Neural progenitor cell (in vitro differentiated cells): ENCODE data around the gene SENP1. TPM values are rescaled to one million over a fixed set of nuclear protein-coding genes. Genes with fewer than 3 reads are reported as not detected.

ENCODE experiments used
- DNase-seq: peaks from one replicate; pipeline ENCODE4 v3.0.0-alpha.2; 2016; ENCODE audit warnings: low spot score
- H2AFZ ChIP-seq: fragments of 200-600 bp; sonication (generic); replicated peaks from 2 replicates; pipeline ENCODE4 v1.6.1; 2016; ENCODE audit warnings: antibody characterized with exemption
- H3F3A ChIP-seq: fragments of 200-600 bp; sonication (generic); 2 replicates; pipeline ENCODE4 v1.6.1; 2016; ENCODE audit warnings: antibody characterized with exemption, low read depth
- H3K27ac ChIP-seq: fragments of 200-600 bp; sonication (generic); 2 replicates; pipeline ENCODE4 v1.5.1; 2016; ENCODE audit warnings: mild to moderate bottlenecking
- H3K27me3 ChIP-seq: fragments of 200-600 bp; sonication (generic); 2 replicates; pipeline ENCODE4 v1.6.1; 2016; ENCODE audit warnings: mild to moderate bottlenecking, moderate library complexity
- H3K36me3 ChIP-seq: fragments of 200-600 bp; sonication (generic); 2 replicates; pipeline ENCODE4 v1.5.1; 2016
- H3K4me1 ChIP-seq: fragments of 200-600 bp; sonication (generic); 2 replicates; pipeline ENCODE4 v1.6.1; 2016; ENCODE audit warnings: mixed run types
- H3K4me2 ChIP-seq: fragments of 200-600 bp; sonication (generic); 2 replicates; pipeline ENCODE4 v1.6.1; 2016
- H3K4me3 ChIP-seq: fragments of 200-600 bp; sonication (generic); 2 replicates; pipeline ENCODE4 v1.5.1; 2016
- H3K79me2 ChIP-seq: fragments of 200-600 bp; sonication (generic); 2 replicates; pipeline ENCODE4 v1.6.1; 2016; ENCODE audit warnings: low read depth
- H3K9ac ChIP-seq: fragments of 200-600 bp; sonication (generic); 2 replicates; pipeline ENCODE4 v1.6.1; 2016
- H3K9me3 ChIP-seq: fragments of 200-600 bp; sonication (generic); 2 replicates; pipeline ENCODE4 v1.5.1; 2016; ENCODE audit warnings: low read depth
- H4K20me1 ChIP-seq: fragments of 200-600 bp; sonication (generic); 2 replicates; pipeline ENCODE4 v1.6.1; 2016; ENCODE audit warnings: low read depth
- H3K27ac Mint-ChIP-seq: 3 replicates; pipeline ENCODE4 v1.8.0; 2021; ENCODE audit warnings: mixed read lengths
- H3K27me3 Mint-ChIP-seq: 2 replicates; pipeline ENCODE4 v1.8.0; 2022; ENCODE audit warnings: low read depth, mild to moderate bottlenecking, inconsistent platforms, moderate library complexity, mixed read lengths; ENCODE audit not compliant: insufficient read depth
- H3K36me3 Mint-ChIP-seq: 3 replicates; pipeline ENCODE4 v1.8.0; 2021; ENCODE audit warnings: mixed read lengths
- H3K4me1 Mint-ChIP-seq: 3 replicates; pipeline ENCODE4 v1.8.0; 2021; ENCODE audit warnings: mixed read lengths
- H3K4me3 Mint-ChIP-seq: 3 replicates; pipeline ENCODE4 v1.8.0; 2021; ENCODE audit warnings: mild to moderate bottlenecking, moderate library complexity, mixed read lengths
- H3K9me3 Mint-ChIP-seq: 3 replicates; pipeline ENCODE4 v1.8.0; 2020; ENCODE audit warnings: mixed read lengths
- EZH2 ChIP-seq: fragments of 200-600 bp; sonication (generic); IDR thresholded peaks from 2 replicates; pipeline ENCODE4 v1.6.1; 2017; ENCODE audit warnings: antibody characterized with exemption, mild to moderate bottlenecking, moderate library complexity
- EZH2phosphoT487 ChIP-seq: fragments of 200-600 bp; sonication (generic); IDR thresholded peaks from 2 replicates; pipeline ENCODE4 v1.6.1; 2017; ENCODE audit warnings: antibody characterized with exemption
- total RNA-seq: library from RNA; depleted of rRNA; stranded (reverse); fragments of >200 nt; gene quantifications from 2 replicates; pipeline ENCODE4 v1.2.3, GENCODE V29; 2015; ENCODE audit warnings: low replicate concordance
- TF ChIP-seq, protein P1 (sequence below): fragments of 200-600 bp; sonication (generic); IDR thresholded peaks from 2 replicates; pipeline ENCODE4 v1.5.1; 2017; ENCODE audit warnings: antibody characterized with exemption, mild to moderate bottlenecking

SENP1 gene
- total RNA-seq, 1 donor from 2014 or later: 89.9 TPM

DNA sequence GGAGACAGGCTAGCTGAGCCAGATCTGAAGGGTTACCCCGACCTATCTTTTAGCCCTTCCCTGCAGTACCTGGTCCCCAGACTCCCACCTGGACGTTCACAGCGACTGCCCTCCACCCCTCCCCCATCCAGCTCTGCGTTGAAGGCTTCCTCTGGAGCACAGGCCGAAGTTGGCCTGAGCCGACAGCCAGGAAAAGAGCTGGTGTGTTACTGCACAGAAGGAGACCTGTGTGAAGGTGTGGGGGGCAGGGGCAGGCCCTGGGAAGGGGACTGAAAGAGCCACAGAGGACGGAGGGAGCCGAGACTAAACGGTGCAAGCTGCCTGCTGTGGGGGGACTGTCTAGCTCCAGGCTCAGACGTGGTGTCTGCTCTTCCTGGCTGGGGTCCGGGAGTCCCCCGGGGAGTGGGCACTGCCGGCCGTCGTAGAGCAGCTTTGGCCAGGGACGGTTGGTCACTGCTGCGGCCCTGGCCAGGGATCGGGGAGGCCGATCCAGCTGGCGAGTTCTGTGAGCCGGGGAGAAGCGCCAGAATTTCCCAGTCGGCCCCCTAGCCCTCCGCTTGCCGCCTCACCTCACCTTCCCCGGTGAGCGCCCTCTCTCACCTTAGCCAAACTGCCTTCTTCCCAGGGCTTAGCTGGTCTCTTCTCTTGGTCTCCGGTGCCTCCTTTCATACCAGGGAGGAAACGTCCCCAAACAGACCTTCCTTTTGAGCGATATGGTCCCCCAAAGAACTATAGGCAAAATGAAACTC, 100.7 kb downstream of the SENP1 start:
- Mint-ChIP-seq H3K36me3 (peaks cover 1% of the 10 kb centered on the region), H3K27ac (peak overlapping the region; percentile 81), H3K27me3 (peaks cover 10% of the 10 kb centered on the region), H3K4me1 (peaks cover 43% of the 10 kb centered on the region), H3K9me3 (no peaks in the 10 kb centered on the region), H3K4me3 (peak overlapping the region; percentile 92)
- Histone ChIP-seq H4K20me1 (peaks cover 29% of the 10 kb centered on the region), H3K4me1 (peaks cover 27% of the 10 kb centered on the region), H2AFZ (peak overlapping the region; percentile 57), H3K4me2 (peak overlapping the region; percentile 82), H3K79me2 (peaks cover 23% of the 10 kb centered on the region), H3F3A (peaks cover 57% of the 10 kb centered on the region), H3K4me3 (peak overlapping the region; percentile 66), H3K9me3 (no peaks in the 10 kb centered on the region), H3K9ac (no peak overlapping the region), H3K36me3 (no peaks in the 10 kb centered on the region), H3K27me3 (peaks cover 91% of the 10 kb centered on the region), H3K27ac (no peak overlapping the region)
- peak; percentile 65 for DNase-seq
- TF ChIP-seq, protein P1, sequence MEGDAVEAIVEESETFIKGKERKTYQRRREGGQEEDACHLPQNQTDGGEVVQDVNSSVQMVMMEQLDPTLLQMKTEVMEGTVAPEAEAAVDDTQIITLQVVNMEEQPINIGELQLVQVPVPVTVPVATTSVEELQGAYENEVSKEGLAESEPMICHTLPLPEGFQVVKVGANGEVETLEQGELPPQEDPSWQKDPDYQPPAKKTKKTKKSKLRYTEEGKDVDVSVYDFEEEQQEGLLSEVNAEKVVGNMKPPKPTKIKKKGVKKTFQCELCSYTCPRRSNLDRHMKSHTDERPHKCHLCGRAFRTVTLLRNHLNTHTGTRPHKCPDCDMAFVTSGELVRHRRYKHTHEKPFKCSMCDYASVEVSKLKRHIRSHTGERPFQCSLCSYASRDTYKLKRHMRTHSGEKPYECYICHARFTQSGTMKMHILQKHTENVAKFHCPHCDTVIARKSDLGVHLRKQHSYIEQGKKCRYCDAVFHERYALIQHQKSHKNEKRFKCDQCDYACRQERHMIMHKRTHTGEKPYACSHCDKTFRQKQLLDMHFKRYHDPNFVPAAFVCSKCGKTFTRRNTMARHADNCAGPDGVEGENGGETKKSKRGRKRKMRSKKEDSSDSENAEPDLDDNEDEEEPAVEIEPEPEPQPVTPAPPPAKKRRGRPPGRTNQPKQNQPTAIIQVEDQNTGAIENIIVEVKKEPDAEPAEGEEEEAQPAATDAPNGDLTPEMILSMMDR: no peak
- peak; percentile 12 for TF ChIP-seq EZH2phosphoT487

DNA sequence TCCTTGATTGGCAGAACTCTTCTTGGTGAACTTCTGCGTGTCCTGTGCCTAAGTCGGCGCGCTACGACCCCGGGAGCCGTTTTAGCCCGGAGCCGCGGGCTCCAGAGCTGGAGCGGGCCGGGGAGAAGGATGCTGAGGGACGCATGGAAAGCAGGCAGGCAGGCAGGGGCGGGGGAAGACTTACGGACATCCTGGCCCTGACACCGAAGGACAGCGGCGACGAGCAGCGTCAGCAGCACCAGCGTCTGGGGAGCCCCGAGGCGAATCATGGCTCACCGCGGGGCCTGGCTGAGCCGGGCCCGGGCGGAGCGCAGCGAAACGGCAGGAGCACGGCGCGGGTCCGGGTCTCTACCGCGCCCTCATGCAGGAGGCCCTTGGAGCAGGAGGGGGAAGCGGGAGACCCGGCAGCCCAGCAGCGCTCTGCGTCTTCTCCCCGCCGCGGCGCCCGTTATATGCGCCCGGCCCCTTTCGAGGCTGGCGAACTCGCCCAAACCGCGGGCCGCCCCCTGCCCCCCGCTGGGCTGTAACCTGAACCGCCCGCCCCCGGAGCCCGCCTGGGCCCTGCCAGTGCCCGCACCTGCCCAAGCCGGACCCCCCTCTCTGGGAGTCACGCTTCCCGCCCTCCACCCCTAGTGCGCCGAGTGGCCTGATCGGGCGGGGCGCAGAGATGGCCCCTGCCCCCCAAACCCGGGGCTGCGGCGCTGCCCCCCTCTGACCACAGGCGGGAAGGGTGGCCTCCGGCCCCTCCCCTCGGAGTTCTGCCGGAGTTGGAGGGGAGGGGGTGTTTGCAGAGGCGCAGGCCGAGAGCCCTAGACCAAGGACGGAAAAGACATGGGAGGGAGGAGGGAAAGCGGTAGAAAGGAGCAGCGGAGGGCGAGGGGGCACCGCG, 101.6 kb downstream of the SENP1 start, which contains the start of gene COL2A1:
Gene COL2A1, minus strand, starts transcription at position 424 of the 889 bp plus-strand sequence. Its CDS starts 155 bp downstream, at position 269.
- Mint-ChIP-seq H3K27me3 (peaks cover 10% of the 10 kb centered on the region), H3K4me1 (peaks cover 46% of the 10 kb centered on the region), H3K4me3 (peak within 1 kb of the TSS; percentile 92), H3K36me3 (peaks cover 7% of the 10 kb centered on the region), H3K27ac (peak within 1 kb of the TSS; percentile 67), H3K9me3 (no peaks in the 10 kb centered on the region)
- no peak for TF ChIP-seq EZH2
- TF ChIP-seq, protein P1: peak; percentile 14
- Histone ChIP-seq H3F3A (peaks cover 58% of the 10 kb centered on the region), H2AFZ (peak within 1 kb of the TSS; percentile 57), H3K27ac (no peak within 1 kb of the TSS), H3K9ac (no peak within 1 kb of the TSS), H3K27me3 (peaks cover 91% of the 10 kb centered on the region), H3K4me3 (peak within 1 kb of the TSS; percentile 66), H3K4me2 (peak within 1 kb of the TSS; percentile 82), H4K20me1 (peaks cover 38% of the 10 kb centered on the region), H3K4me1 (peaks cover 31% of the 10 kb centered on the region), H3K36me3 (no peaks in the 10 kb centered on the region), H3K79me2 (peaks cover 27% of the 10 kb centered on the region), H3K9me3 (no peaks in the 10 kb centered on the region)
- DNase-seq: peak; percentile 92

DNA sequence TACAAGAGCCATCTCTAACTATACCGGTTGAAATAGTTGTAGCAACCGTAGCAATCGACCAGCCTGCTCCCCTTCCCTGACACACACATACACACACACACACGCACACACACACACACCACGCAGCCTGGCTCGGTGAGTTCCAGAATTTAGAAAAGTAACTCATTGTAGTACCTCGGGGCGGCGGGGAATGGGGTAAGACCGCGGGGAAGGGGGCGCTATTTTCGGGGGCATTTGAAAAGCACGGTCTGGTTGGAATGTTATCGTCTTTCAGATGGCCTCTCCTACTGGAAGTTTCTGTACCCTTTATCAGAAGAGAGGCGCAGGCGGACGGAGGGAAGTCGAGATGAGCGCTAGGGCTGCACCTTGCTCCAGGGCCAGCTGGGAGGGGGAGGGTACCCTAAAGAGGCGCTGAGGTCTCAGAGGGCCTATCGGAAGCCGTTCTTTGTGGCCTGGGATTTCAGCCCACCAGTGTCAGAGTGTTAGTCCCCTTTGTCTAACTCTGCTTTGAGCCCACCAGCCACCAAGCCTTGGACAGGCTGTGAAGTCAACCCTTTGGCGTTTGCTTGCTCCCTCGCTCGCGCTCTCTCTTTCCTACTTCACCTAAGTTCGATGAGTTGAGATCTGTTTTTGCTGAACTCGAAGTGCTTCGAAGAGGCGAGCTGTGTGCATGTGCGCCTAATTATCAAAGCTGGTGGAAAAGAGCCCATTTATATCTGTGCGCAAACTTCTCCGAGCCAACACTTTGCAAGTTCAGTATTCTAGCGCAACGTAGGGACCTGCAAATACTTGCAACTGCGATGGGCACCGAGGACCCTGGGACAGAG, 102.4 kb downstream of the SENP1 start:
- no peak for TF ChIP-seq EZH2
- TF ChIP-seq, protein P1: peak; percentile 46
- TF ChIP-seq EZH2phosphoT487: peak; percentile 57
- Mint-ChIP-seq H3K4me1 (peaks cover 51% of the 10 kb centered on the region), H3K36me3 (peaks cover 11% of the 10 kb centered on the region), H3K4me3 (peak overlapping the region; percentile 92), H3K9me3 (no peaks in the 10 kb centered on the region), H3K27me3 (peaks cover 10% of the 10 kb centered on the region), H3K27ac (peak overlapping the region; percentile 67)
- no peak overlapping the region for H3K27ac ChIP-seq
- peak overlapping the region; percentile 82 for H3K4me2 ChIP-seq
- H3K4me1 ChIP-seq: peaks cover 31% of the 10 kb centered on the region
- peaks cover 46% of the 10 kb centered on the region for H4K20me1 ChIP-seq
- H3K9me3 ChIP-seq: no peaks in the 10 kb centered on the region
- DNase-seq: peak; percentile 72
- peaks cover 58% of the 10 kb centered on the region for H3F3A ChIP-seq
- H3K9ac ChIP-seq: no peak overlapping the region
- H3K79me2 ChIP-seq: peaks cover 27% of the 10 kb centered on the region
- peak overlapping the region; percentile 66 for H3K4me3 ChIP-seq
- peaks cover 91% of the 10 kb centered on the region for H3K27me3 ChIP-seq
- H2AFZ ChIP-seq: peak overlapping the region; percentile 57
- no peaks in the 10 kb centered on the region for H3K36me3 ChIP-seq
